ENCODE measurements around the gene FAM124A. TPM values are rescaled to one million over a fixed set of nuclear protein-coding genes. Genes with fewer than 3 reads are reported as not detected.

The FAM124A gene
- total and polyA plus RNA-seq, 2 experiments from 2014 or later, result not detected

- Histone ChIP-seq H3F3A (ENCODE audit: insufficient read depth) (no peaks in the 10 kb centered on the region), H3K27ac (no peak overlapping the region), H3K9me2 (ENCODE audit: insufficient read depth) (no peaks in the 10 kb centered on the region), H3K4me3 (no peak overlapping the region), H4K20me1 (ENCODE audit: insufficient read depth) (no peaks in the 10 kb centered on the region), H3K27me3 (replicated peaks; ENCODE audit: insufficient read depth) (peaks cover 32% of the 10 kb centered on the region), H3K36me3 (ENCODE audit: low read depth) (no peaks in the 10 kb centered on the region), H3K4me2 (ENCODE audit: unreplicated experiment) (no peak overlapping the region), H3K4me1 (ENCODE audit: insufficient read depth) (no peaks in the 10 kb centered on the region), H3K9me3 (ENCODE audit: low read depth) (no peaks in the 10 kb centered on the region), H3K79me2 (ENCODE audit: insufficient read depth) (no peaks in the 10 kb centered on the region), H2AFZ (no peak overlapping the region), H3K9ac (no peak overlapping the region)
- DNase-seq, result no peak
- TF ChIP-seq EZH2 (IDR thresholded peaks at IDR 0.05; ENCODE audit: insufficient read depth, poor library complexity, severe bottlenecking) (no peak), EZH2phosphoT487 (IDR thresholded peaks at IDR 0.05; ENCODE audit: insufficient read depth, low read depth) (no peak)
- WGBS, 2 experiments (ENCODE audit: low coverage in 1 of 2, low lambda C conversion rate in 2 of 2, missing lambda C conversion rate in 2 of 2), result 29 to 37% methylated on average over 4 of the region's 4 CpGs
- in situ Hi-C loops (cut with MboI), result no loop called here
These were observed 30.8 kb downstream of the FAM124A start for GRCh38 chr13:51252954-51253532.

GRCh38 chr13:51255556-51255955, 33.4 kb downstream of the FAM124A start:
- H3K9ac ChIP-seq, result no peak overlapping the region
- H3K36me3 ChIP-seq (ENCODE audit: low read depth), result no peaks in the 10 kb centered on the region
- H3K27me3 ChIP-seq (replicated peaks; ENCODE audit: insufficient read depth), result peaks cover 24% of the 10 kb centered on the region
- WGBS, 2 experiments (ENCODE audit: low coverage in 1 of 2, low lambda C conversion rate in 2 of 2, missing lambda C conversion rate in 2 of 2), result 90 to 100% methylated on average over 1 of the region's 1 CpG
- no peaks in the 10 kb centered on the region for H3F3A ChIP-seq (ENCODE audit: insufficient read depth)
- no peak for DNase-seq
- H3K9me2 ChIP-seq (ENCODE audit: insufficient read depth), result no peaks in the 10 kb centered on the region
- no peaks in the 10 kb centered on the region for H3K79me2 ChIP-seq (ENCODE audit: insufficient read depth)
- no peaks in the 10 kb centered on the region for H3K4me1 ChIP-seq (ENCODE audit: insufficient read depth)
- no peak overlapping the region for H3K27ac ChIP-seq
- H4K20me1 ChIP-seq (ENCODE audit: insufficient read depth), result no peaks in the 10 kb centered on the region
- no peak for TF ChIP-seq EZH2phosphoT487 (IDR thresholded peaks at IDR 0.05; ENCODE audit: insufficient read depth, low read depth)
- TF ChIP-seq EZH2 (IDR thresholded peaks at IDR 0.05; ENCODE audit: insufficient read depth, poor library complexity, severe bottlenecking), result no peak
- in situ Hi-C loops (cut with MboI), result no loop called here
- H3K4me2 ChIP-seq (ENCODE audit: unreplicated experiment), result no peak overlapping the region
- H2AFZ ChIP-seq, result no peak overlapping the region
- H3K4me3 ChIP-seq, result no peak overlapping the region
- H3K9me3 ChIP-seq (ENCODE audit: low read depth), result no peaks in the 10 kb centered on the region

GRCh38 chr13:51257187-51257586, 35.0 kb downstream of the FAM124A start:
- Histone ChIP-seq H3K4me2 (ENCODE audit: unreplicated experiment) (no peak overlapping the region), H3K4me1 (ENCODE audit: insufficient read depth) (no peaks in the 10 kb centered on the region), H3K9me2 (ENCODE audit: insufficient read depth) (no peaks in the 10 kb centered on the region), H3K9ac (no peak overlapping the region), H4K20me1 (ENCODE audit: insufficient read depth) (no peaks in the 10 kb centered on the region), H3K9me3 (ENCODE audit: low read depth) (no peaks in the 10 kb centered on the region), H3K79me2 (ENCODE audit: insufficient read depth) (no peaks in the 10 kb centered on the region), H2AFZ (no peak overlapping the region), H3K27ac (no peak overlapping the region), H3F3A (ENCODE audit: insufficient read depth) (no peaks in the 10 kb centered on the region), H3K36me3 (ENCODE audit: low read depth) (no peaks in the 10 kb centered on the region), H3K27me3 (replicated peaks; ENCODE audit: insufficient read depth) (peaks cover 39% of the 10 kb centered on the region), H3K4me3 (no peak overlapping the region)
- DNase-seq, result no peak
- in situ Hi-C loops (cut with MboI), result no loop called here
- WGBS, 2 experiments (ENCODE audit: low coverage in 1 of 2, low lambda C conversion rate in 2 of 2, missing lambda C conversion rate in 2 of 2), result 92 to 97% methylated on average over 2 of the region's 2 CpGs
- TF ChIP-seq EZH2phosphoT487 (IDR thresholded peaks at IDR 0.05; ENCODE audit: insufficient read depth, low read depth), result no peak
- no peak for TF ChIP-seq EZH2 (IDR thresholded peaks at IDR 0.05; ENCODE audit: insufficient read depth, poor library complexity, severe bottlenecking)

- no peak overlapping the region for H3K4me2 ChIP-seq (ENCODE audit: unreplicated experiment)
- no peaks in the 10 kb centered on the region for H3K4me1 ChIP-seq (ENCODE audit: insufficient read depth)
- H3K9ac ChIP-seq, result no peak overlapping the region
- no peak overlapping the region for H3K4me3 ChIP-seq
- TF ChIP-seq EZH2 (IDR thresholded peaks at IDR 0.05; ENCODE audit: insufficient read depth, poor library complexity, severe bottlenecking) (no peak), EZH2phosphoT487 (IDR thresholded peaks at IDR 0.05; ENCODE audit: insufficient read depth, low read depth) (no peak)
- no peak for DNase-seq
- no peak overlapping the region for H2AFZ ChIP-seq
- H3K27me3 ChIP-seq (replicated peaks; ENCODE audit: insufficient read depth), result peaks cover 49% of the 10 kb centered on the region
- H4K20me1 ChIP-seq (ENCODE audit: insufficient read depth), result no peaks in the 10 kb centered on the region
- in situ Hi-C loops (cut with MboI), result no loop called here
- H3K9me2 ChIP-seq (ENCODE audit: insufficient read depth), result no peaks in the 10 kb centered on the region
- 81 to 83% methylated on average over 23 to 25 of the region's 27 CpGs for WGBS, 2 experiments (ENCODE audit: low coverage in 1 of 2, low lambda C conversion rate in 2 of 2, missing lambda C conversion rate in 2 of 2)
- no peaks in the 10 kb centered on the region for H3K79me2 ChIP-seq (ENCODE audit: insufficient read depth)
- no peaks in the 10 kb centered on the region for H3F3A ChIP-seq (ENCODE audit: insufficient read depth)
- H3K27ac ChIP-seq, result no peak overlapping the region
- H3K36me3 ChIP-seq (ENCODE audit: low read depth), result no peaks in the 10 kb centered on the region
- no peaks in the 10 kb centered on the region for H3K9me3 ChIP-seq (ENCODE audit: low read depth)
These were observed 36.7 kb downstream of the FAM124A start for GRCh38 chr13:51258612-51259548.
